HG03460 (cell line): ENCODE data around the gene HRH1.

ENCODE experiments used
- ATAC-seq: cut with Tn5 transposase; IDR thresholded peaks from one replicate; pipeline ENCODE4 v1.9.1; 2021; ENCODE audit not compliant: unreplicated experiment

HRH1 gene

GRCh38 chr3:11312166-11312565, 157.9 kb downstream of the HRH1 start:
- ATAC-seq: no peak
